ENCODE measurements around the gene ZSCAN21. TPM values are rescaled to one million over a fixed set of nuclear protein-coding genes. Genes with fewer than 3 reads are reported as not detected.
A peak's percentile ranks its signal among the peaks of the same experiment; 100 is the strongest.

The ZSCAN21 gene
- total RNA-seq, 1 donor from 2014 or later: 26.3 TPM

- peak within 1 kb of the TSS; percentile 94 for H3K27ac Mint-ChIP-seq (ENCODE audit: unreplicated experiment)
- peaks cover 10% of the 10 kb centered on the region for H3K4me1 Mint-ChIP-seq (ENCODE audit: low read depth, unreplicated experiment)
- no peak for TF ChIP-seq CTCF (IDR thresholded peaks at IDR 0.05; ENCODE audit: partially characterized antibody, unreplicated experiment)
- H3K36me3 Mint-ChIP-seq (ENCODE audit: unreplicated experiment): no peaks in the 10 kb centered on the region
- no peaks in the 10 kb centered on the region for H3K27me3 Mint-ChIP-seq (ENCODE audit: unreplicated experiment)
- peak within 1 kb of the TSS; percentile 94 for H3K4me3 Mint-ChIP-seq (ENCODE audit: unreplicated experiment)
- H3K9me3 Mint-ChIP-seq (ENCODE audit: unreplicated experiment): peaks cover 1% of the 10 kb centered on the region
- peak; percentile 86 for DNase-seq
These were observed 34.1 kb upstream of the ZSCAN21 start, which contains the start of gene ZKSCAN1 for GRCh38 chr7:100015232-100016214. Gene ZKSCAN1, plus strand, starts transcription at chr7:100015596. Its CDS starts 7,911 bp downstream, at chr7:100023507.

GRCh38 chr7:100016215-100016901 is 33.2 kb upstream of the ZSCAN21 start:
- no peak for TF ChIP-seq CTCF (IDR thresholded peaks at IDR 0.05; ENCODE audit: partially characterized antibody, unreplicated experiment)
- peaks cover 10% of the 10 kb centered on the region for H3K4me1 Mint-ChIP-seq (ENCODE audit: low read depth, unreplicated experiment)
- no peak for DNase-seq

GRCh38 chr7:100017300-100017699 is 32.3 kb upstream of the ZSCAN21 start:
- Mint-ChIP-seq H3K9me3 (ENCODE audit: unreplicated experiment) (peaks cover 1% of the 10 kb centered on the region), H3K36me3 (ENCODE audit: unreplicated experiment) (no peaks in the 10 kb centered on the region), H3K27me3 (ENCODE audit: unreplicated experiment) (no peaks in the 10 kb centered on the region), H3K4me1 (ENCODE audit: low read depth, unreplicated experiment) (peaks cover 10% of the 10 kb centered on the region), H3K27ac (ENCODE audit: unreplicated experiment) (no peak overlapping the region), H3K4me3 (ENCODE audit: unreplicated experiment) (peak overlapping the region; percentile 75)
- no peak for DNase-seq
- no peak for TF ChIP-seq CTCF (IDR thresholded peaks at IDR 0.05; ENCODE audit: partially characterized antibody, unreplicated experiment)

More at GRCh38 chr7:100016215-100016901, 33.2 kb upstream of the ZSCAN21 start:
- Mint-ChIP-seq H3K4me3 (ENCODE audit: unreplicated experiment) (peak overlapping the region; percentile 94), H3K27ac (ENCODE audit: unreplicated experiment) (peak overlapping the region; percentile 94), H3K36me3 (ENCODE audit: unreplicated experiment) (no peaks in the 10 kb centered on the region), H3K9me3 (ENCODE audit: unreplicated experiment) (peaks cover 1% of the 10 kb centered on the region), H3K27me3 (ENCODE audit: unreplicated experiment) (no peaks in the 10 kb centered on the region)

- no peak for DNase-seq
- peaks cover 10% of the 10 kb centered on the region for H3K4me1 Mint-ChIP-seq (ENCODE audit: low read depth, unreplicated experiment)
- no peak for TF ChIP-seq CTCF (IDR thresholded peaks at IDR 0.05; ENCODE audit: partially characterized antibody, unreplicated experiment)
- H3K4me3 Mint-ChIP-seq (ENCODE audit: unreplicated experiment): peak overlapping the region; percentile 75
- H3K27me3 Mint-ChIP-seq (ENCODE audit: unreplicated experiment): no peaks in the 10 kb centered on the region
- H3K9me3 Mint-ChIP-seq (ENCODE audit: unreplicated experiment): peaks cover 1% of the 10 kb centered on the region
- no peaks in the 10 kb centered on the region for H3K36me3 Mint-ChIP-seq (ENCODE audit: unreplicated experiment)
- peak overlapping the region; percentile 25 for H3K27ac Mint-ChIP-seq (ENCODE audit: unreplicated experiment)
These were observed 31.7 kb upstream of the ZSCAN21 start for GRCh38 chr7:100017875-100018274.
